Fibroblast of skin of left quadriceps (primary cell): Measurements from ENCODE around the gene ACSF3.
"Not testable (repeated sequence)": the region's sequence is repeated elsewhere in the genome, so short reads cannot be mapped to it uniquely, and the experiment has no call there.

ENCODE experiments used
- DNase-seq, 2 experiments: peaks; one replicate each; pipeline ENCODE4 v3.0.0-alpha.2; 2013; ENCODE audit warnings: low read depth in 2 of 2

Gene ACSF3

DNA sequence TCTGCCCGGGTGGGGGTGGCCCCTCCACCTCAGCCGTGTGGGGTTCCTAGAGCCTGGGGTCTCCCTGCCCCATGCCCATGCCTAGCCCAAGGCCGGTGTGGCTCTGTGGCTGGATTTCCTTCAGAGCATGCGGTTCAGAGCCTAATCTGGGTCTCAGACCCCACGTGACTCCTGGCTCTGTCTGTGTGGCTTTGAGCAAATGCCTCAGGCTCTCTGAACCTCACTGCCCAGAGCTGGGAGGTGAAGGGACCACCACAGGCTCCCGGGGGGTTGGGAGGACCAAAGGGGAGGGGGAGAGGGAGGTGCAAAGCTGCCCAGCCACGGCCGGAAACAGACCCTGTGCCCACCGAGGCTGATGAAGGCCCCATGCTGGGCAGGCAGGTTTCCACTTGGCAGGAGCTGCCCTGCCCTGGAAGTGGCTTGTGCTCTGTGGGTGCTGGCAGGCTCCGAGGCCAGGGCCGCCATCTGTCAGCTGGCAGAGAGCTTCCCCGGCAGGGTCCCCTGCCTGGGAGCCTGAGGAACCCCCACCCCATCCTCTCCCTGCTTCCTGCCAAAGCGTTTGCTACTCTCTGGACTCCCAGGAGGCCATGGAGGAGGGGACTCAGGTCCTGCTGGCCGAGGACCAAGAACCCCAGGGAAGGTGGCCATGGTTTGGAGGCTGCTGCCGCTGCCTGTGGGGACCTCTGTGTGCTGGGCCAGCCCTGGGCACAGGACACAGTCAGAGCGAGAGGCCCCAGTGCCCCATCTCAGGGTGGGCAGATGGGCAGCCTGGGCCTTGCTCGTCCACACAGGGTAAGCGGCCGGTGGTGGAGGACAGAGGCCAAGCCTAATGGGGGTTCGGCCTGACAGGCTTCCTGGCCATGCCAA is 81.9 kb downstream of the ACSF3 start:
- no peak for DNase-seq

DNA sequence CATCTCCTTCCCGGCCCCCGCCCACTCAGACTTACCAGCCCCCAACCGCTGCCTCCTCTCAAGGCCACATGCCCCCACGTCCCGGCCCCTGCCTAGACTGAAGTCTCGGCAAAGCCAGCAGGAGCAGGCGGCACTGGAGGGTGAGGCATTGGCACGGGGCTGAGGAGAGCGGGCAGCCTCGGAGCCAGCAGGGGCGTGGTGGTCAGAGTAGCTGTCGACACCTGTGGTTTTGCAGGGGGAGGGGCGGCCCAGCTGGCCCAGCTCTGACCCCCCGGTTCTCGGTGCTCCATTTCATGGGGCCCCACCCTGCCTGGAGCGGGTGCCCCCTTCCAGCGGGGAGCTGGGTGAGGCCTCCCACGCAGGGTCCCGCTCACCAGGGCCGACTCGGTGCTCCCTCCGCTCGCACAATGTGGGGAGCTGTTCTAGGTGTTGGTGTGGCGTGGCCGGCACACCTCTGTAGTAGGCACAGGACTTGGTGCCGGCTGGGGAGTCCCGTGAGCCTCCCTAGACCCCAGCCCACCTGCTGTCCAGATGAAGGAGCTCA is 82.6 kb downstream of the ACSF3 start:
- DNase-seq, result no peak

DNA sequence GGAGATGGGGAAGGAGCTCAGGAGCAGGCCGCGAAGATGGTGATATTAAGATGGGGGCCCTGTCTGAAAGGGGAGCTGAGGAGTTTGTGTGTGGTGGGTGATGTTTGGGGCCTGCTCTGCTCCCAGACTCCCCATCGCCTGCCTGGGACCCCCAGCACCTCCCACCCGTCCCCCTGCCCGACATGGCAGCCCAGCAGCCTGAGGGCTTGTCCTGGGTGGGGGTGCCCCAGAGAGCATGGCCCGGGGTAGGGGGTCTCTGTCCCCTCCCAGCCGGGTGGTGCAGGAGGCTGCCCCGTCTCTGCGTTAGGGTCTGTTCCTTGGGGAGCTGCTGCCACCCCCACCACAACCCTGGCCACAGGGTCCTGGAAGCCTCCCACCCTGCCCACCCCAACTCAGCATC is 83.1 kb downstream of the ACSF3 start:
- DNase-seq, result no peak

DNA sequence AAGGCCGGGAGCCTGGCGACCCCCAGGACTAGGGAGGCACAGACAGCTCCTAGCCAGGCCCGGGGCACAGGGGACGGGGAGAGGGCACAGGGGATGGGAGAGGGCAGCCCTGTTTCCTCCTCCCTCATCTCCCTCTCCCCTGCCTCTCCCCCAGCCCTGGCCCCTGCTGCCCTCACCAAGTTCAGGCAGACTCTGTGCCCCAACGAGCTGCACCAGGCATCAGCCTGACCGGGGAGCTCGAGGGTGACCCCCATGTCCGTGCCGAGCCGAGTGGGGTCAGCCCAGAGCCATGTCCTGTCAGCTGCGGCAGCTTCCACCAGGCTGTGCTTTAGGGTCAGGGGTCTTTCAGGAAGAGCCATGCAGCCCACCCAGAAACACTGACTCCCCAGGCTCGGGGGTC is 83.8 kb downstream of the ACSF3 start:
- DNase-seq, result no peak

DNA sequence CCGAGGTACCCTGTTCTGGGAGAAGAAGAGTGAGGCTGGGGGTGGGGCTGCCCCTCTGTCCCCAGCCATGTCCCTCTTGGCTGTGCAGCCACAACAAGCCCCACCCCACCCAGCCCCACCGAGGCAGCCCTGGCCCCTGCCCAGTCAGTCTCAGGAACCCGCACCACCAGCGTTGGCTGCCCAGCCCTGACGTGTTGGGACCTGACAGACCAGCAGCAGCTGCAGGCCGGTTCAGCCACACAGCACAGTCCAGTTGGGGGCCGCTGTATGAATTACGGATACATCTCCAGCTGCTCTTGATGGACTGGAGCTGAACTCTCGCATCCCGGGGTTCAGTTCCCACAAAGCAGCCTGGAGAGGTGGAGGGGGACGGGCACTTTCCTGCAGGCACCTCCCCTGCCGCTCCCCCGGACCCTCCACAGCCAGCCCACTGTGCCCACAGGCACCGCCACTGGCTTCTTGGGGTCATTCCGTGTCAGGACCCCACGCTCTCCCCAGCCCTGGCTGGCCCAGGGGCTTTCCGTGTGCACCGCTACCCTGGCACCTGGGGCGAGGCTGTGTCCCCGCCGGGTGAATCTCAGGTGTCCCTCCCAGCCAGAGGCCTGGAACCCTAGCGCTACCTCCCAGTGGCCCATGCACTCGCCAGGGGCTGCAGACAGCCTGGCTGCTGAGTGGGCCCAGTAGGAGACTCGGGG is 84.9 kb downstream of the ACSF3 start:
- no peak for DNase-seq

DNA sequence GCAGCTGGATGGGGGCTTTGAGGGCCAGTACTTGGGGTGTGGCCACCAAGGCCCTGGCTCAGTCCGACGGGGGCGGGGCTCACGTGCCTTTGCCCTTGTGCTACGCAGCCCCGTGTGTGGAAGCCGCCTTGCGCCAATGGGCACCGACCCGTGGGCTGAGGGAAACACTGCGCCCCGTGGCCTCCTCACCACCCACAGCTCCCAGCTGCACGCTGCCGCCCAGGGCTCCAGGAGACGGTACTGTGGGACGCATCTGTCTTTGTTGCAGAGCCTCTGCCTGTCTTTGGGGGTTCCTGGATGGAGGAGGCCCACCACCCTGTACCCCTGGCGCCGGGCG is 85.5 kb downstream of the ACSF3 start:
- no peak for DNase-seq

DNA sequence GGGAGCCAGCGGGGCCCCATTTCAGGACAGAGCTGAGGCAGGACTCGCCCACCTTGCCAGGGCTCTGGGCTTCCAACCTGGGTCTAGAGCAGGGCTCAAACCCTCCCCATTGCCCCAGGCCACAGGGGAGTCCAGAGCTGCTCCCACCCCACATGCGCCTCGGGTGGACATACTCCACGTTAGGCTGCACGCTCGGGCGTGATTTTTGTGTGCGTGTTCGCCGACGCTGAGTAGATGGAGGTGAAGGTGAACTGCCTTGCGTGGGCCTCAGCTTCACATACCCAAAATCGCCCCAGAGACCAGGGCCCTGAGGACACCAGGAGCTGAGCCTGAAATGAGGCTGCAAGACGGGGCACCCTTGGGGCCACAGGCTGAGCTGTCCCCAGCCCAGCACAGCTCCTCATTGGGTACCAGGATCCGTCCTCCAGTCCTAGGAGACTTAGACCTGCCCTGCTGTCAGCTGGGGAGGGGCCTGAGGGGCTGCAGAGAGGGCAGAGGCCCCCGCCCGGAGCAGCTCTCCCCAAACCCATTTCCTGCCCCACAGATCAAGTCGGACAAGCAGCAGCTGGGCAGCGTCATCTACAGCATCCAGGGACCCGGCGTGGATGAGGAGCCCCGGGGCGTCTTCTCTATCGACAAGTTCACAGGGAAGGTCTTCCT is 86.1 kb downstream of the ACSF3 start:
- no peak for DNase-seq

DNA sequence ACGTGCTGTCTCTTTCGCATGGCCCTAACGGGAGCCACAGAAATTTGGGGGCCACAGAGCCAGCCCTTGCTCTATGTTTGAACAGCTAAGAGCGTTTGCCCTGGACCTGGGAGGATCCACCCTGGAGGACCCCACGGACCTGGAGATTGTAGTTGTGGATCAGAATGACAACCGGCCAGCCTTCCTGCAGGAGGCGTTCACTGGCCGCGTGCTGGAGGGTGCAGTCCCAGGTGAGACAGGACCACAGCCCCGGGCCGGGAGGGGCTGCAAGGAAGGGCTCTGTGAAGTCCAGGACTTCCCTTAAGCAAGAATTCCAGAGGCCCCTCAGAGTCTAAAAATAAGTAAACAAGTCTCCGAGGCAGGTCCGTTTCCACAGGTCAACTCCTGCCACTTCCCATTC is 89.8 kb downstream of the ACSF3 start:
- no peak for DNase-seq

DNA sequence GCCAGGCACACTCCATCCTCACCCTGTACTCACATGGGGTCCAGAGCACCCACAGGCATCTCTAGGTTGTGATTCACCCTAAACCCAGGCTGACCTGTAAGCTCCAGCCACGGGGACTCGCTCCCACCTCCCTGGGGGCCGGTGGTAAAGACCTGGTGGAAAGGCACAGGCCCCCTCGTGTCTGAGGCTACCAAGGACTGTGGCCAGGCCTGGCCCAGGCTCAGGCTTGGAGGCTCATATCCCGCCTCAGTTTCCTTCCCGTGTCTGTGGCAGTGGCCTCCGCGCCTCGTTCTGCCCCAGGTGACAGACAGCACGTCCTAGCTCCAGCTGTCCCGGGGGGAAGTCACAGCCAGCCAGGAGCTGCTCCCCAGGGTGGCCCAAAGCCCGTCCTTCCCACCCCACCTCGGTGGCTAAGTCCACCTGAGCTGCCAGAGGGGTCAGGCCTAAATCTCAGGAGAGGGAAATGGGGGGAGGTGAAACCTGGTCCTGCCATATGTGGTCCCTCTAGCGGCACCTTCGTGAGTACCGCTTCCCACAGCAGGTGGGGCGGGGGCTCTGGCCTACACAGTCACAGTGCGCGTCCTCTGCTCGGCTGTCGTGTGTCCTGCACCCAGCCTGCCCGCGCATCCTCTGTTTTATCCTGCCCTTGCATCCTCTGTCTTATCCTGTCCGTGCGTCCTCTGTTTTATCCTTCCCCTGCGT is 90.5 kb downstream of the ACSF3 start:
- no peak for DNase-seq

DNA sequence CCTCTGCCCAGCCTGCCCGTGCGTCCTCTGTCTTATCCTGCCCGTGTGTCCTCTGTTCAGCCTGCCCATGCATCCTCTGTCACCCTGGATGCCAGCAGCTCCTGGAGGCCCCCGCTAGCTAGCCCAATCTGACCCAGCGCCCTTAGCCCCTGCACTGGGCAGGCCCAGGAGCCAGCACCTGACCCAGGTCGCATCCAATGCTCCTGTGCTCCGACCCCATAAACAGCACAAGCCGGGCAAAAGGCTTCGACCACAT is 91.0 kb downstream of the ACSF3 start:
- DNase-seq, result no peak

DNA sequence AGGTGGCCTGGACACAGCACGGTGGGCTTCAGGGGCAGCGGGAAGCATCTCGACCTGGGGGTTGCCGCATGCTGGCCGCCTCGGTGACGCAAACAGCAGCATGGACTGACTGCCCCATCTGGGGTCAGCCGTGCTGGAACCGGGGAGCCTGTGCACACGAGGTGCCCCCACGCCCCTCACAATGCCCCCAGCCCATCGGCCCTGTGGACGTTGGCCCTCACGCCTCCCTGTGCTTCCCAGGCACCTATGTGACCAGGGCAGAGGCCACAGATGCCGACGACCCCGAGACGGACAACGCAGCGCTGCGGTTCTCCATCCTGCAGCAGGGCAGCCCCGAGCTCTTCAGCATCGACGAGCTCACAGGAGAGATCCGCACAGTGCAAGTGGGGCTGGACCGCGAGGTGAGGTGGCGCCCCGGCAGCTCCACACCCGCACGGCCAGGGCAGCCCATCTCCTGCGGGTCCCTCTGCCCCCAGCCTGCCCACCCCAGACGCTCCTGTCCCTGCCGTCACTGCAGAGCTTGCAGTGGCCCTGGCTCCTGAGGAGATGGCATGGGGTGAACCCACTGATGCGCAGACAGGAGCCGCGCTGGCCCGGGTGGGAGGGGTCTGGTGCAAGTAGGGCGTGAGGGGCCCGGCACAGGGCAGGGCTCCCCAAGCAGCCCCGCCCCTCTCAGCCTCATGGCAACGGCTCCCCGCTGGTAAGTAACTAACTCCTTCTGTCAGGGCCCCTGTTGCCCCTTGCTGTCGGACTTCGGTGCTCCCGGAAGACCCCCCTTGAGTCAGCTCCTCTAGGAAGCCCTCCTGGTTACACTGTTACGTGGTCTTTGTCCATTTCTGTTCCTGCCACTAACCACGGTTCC is 91.5 kb downstream of the ACSF3 start:
- no peak for DNase-seq

DNA sequence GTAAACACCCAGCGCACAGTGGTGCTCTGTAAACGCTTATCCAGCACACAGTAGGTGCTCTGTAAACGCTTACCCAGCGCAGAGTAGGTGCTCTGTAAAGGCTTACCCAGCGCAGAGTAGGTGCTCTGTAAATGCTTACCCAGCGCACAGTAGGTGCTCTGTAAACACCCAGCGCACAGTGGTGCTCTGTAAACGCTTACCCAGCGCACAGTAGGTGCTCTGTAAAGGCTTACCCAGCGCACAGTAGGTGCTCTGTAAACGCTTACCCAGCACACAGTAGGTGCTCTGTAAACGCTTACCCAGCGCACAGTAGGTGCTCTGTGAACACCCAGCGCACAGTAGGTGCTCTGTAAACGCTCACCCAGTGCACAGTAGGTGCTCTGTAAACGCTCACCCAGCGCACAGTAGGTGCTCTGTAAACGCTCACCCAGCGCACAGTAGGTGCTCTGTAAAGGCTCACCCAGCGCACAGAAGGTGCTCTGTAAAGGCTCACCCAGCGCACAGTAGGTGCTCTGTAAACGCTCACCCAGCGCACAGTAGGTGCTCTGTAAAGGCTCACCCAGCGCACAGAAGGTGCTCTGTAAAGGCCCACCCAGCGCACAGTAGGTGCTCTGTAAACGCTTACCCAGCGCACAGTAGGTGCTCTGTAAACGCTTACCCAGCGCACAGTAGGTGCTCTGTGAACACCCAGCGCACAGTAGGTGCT is 92.4 kb downstream of the ACSF3 start:
- DNase-seq, result not testable (repeated sequence)

DNA sequence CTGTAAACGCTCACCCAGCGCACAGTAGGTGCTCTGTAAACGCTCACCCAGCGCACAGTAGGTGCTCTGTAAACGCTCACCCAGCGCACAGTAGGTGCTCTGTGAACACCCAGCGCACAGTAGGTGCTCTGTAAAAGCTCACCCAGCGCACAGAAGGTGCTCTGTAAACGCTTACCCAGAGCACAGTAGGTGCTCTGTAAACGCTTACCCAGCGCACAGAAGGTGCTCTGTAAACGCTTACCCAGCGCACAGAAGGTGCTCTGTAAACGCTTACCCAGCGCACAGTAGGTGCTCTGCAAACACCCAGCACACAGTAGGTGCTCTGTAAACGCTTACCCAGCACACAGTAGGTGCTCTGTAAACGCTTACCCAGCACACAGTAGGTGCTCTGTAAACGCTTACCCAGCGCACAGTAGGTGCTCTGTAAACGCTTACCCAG is 93.0 kb downstream of the ACSF3 start:
- not testable (repeated sequence) for DNase-seq

DNA sequence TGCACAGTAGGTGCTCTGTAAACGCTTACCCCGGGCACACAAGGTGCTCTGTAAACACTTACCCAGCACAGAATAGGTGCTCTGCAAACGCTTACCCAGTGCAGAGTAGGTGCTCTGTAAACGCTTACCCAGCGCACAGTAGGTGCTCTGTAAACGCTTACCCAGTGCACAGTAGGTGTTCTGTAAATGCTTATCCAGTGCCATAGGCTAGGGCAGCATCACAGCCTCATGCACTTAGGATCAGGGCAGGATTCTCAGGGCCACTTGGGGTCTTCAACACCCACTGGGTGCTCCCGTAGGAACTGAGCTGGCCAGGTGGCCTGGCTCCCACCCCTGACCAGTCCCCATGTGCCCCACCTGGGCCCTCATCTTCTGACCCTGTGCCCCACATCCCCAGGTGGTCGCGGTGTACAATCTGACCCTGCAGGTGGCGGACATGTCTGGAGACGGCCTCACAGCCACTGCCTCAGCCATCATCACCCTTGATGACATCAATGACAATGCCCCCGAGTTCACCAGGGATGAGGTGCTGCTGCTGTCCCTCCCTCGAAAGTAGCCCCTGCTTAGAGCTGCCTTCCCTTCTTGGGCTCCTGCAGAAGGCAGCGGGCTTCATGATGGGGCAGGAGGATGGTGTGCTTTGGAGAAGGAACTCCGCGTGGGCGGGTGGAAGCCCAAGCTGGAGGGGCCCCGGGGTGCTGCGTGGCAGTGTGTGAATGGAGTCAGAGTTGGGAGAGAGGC is 93.5 kb downstream of the ACSF3 start:
- DNase-seq, result no peak

DNA sequence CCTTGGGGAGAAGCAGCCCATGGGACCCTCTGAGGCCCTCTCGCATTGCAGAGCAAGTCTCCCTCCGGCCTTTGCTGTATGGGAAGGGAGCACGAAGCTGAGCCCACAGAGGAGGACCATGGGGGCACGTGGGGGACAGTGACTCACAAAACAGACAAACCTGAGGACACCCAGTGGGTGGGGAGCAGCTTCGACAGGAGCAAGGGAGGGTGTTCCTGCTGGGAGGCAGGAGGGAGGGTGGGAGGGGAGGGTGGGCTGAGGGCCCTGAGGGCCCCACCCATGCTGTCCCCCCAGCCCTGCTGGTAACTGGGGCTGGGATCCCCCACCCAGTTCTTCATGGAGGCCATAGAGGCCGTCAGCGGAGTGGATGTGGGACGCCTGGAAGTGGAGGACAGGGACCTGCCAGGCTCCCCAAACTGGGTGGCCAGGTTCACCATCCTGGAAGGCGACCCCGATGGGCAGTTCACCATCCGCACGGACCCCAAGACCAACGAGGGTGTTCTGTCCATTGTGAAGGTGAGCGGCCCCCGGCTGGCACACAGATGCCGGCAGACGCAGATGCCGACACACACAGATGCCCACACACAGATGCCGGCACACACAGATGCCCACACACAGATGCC is 94.2 kb downstream of the ACSF3 start:
- DNase-seq, result no peak

DNA sequence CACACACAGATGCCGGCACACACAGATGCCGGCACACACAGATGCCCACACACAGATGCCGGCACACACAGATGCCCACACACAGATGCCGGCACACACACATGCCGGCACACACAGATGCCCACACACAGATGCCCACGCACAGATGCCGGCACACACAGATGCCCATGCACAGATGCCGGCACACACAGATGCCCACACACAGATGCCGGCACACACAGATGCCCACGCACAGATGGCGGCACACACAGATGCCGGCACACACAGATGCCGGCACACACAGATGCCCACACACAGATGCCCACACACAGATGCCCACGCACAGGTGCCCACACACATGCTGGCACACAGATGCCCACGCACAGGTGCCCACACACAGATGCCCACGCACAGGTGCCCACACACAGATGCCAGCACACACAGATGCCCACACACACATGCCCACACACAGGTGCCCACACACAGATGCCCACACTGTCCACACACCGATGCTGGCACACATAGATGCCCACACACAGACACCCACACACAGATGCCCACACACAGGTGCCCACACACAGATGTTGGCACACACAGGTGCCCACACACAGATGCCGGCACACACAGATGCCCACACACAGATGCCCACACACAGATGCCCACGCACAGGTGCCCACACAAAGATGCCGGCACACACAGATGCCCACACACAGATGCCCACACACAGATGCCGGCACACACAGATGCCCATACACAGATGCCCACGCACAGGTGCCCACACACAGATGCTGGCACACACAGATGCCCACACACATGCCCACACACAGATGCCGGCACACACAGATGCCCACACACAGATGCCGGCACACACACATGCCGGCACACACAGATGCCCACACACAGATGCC is 95.1 kb downstream of the ACSF3 start:
- not testable (repeated sequence) for DNase-seq

DNA sequence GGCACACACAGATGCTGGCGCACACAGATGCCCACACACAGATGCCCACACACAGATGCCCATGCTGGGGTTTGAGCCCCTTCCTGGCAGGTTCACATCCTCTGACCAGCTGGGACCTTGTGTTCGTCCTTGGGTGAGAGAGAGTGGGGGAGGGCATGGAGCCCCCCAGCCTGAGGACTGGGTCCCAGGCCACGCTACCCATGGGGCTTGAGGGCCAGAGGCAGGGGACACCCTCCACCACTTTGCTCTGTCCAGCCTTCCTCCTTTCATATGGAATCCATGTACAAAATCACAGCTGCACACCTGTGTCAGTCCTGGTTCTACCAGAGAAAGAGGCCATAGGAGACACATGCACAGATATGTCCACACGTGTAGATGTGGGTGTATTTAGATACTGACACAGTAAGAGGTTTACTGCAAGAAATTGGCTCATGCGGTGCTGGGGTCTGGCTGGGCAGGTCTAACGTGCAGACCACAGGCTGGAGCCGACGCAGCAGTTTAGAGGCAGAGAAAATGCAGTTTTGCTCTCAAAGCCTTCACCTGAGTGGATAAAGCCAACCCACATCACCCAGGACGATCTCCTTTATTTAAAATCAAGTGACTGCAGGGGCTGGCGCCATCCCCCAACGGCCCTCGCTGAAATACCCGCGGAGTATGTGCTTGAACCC is 95.8 kb downstream of the ACSF3 start:
- no peak for DNase-seq
